ENCODE data around the gene FAM89A.
"Not testable (repeated sequence)": the region's sequence is repeated elsewhere in the genome, so short reads cannot be mapped to it uniquely, and the experiment has no call there.

The FAM89A gene

DNA sequence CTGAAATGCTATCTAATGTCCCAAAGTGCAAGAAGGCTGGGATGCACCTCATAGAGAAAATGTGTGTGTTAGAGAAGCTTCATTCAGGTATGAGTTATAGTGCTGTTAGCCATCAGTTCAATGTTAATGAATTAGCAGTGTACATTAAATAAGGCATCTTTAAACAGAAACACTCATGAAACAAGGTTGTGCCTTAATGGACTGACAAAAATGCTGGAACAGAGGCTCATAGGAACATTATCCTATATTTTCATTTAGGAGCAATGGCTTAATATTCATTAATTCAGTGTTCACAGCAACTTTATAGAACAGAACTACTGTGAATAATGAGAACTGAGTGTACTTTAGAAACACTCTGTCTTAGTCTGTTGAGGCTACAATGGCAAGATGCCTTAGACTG, 15.2 kb upstream of the FAM89A start:
- DNase-seq: no peak

DNA sequence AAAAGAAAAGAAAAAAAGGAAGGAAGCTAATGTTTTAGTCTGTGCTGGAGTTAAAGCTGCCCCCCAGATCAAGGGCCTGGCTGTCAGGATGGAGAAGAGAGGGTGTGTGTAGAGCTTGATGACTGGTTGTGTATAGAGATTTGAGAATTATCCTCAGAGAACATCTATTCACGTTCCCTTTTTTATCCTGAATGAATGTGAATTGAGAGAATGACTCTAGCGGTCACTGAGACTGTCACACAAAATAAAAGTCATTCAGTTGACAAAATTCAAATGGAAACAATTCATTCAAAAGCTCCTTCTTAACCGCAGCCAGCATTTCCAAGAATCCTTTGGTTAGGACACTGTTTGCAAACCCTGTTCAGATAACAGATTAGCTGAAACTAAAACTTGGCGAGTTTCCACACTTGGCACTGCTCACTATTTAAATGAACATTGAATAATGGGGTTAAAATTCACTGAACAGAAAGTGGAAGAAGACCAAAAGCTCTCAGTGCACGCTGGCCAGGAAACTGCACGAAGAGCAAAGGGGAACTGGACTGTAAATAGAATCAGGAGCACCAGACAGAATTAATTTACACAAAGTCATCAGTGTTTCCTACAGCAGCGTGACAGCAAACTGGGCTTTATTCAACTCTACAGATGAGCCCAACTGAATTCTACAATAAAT, 13.6 kb upstream of the FAM89A start:
- DNase-seq: peak in 1 of 5 experiments; percentile 32

GRCh38 chr1:231052777-231053176, 12.7 kb upstream of the FAM89A start:
- no peak for DNase-seq

DNA sequence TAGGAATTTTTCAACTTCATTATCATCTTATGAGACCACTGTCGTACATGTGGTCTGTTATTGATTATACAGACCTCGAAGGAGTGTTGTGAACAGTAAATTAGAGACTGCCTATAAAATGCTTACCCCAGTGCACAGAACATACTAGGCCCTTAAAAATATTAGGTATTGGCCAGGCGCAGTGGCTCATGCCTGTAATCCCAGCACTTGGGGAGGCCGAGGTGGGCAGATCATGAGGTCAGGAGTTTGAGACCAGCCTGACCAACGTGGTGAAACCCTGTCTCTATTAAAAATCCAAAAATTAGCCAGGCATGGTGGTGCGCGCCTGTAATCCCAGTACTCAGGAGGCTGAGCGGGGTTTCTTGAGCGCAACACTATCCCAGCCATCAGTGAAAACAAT, 10.9 kb upstream of the FAM89A start:
- DNase-seq: not testable (repeated sequence)

GRCh38 chr1:231050395-231050794, 10.3 kb upstream of the FAM89A start:
- no peak for DNase-seq

DNA sequence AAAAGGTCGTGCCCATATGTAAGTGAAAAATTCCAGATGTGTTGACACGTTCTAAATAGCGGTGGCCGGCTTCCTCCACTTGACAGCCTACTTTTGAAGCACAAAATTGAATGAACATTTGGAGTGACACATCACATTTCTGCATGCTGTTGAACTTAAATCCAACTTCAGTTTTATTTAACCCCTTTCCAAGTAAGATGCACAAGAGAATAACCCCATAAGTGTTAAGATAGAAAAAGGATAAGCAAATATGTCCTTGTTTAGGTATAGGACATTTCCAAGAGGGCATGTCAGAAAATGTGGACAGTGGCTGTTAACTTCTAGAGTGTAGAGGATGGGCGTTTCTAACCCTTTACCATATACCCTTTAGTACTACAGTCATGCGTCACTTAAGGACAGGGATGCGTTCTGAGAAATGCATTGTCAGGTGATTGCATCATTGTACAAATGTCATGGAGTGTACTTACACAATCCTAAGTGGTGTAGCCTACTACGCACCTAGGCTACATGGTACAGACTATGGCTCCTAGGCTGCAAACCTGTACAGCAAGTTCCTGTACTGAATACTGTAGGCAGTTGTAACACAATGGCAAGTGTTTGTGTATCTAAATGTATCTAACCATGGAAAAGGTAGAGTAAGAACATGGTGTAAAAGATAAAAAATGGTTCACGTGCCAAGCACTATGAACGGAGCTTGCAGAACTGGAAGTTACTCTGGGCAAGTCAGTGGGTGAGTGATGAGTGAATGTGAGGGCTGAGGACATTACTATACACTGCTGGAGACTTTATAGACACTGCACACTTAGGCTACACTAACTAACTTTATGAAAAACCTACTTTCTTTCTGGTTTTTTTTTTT, 9.3 kb upstream of the FAM89A start:
- no peak for DNase-seq

DNA sequence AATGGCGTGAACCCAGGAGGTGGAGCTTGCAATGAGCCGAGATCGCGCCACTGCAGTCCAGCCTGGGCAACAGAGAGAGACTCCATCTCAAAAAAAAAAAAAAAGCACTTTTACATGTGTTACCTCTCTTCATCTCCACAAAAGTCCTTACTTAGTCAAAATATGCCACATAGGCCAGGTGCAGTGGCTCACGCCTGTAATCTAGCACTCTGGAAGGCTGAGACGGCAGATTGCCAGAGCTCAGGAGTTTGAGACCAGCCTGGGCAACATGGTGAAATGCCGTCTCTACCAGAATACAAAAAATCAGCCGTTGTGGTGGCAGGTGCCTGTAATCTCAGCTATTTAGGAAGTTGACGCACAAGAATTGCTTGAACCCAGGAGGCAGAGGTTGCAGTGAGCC, 8.4 kb upstream of the FAM89A start:
- DNase-seq: not testable (repeated sequence)

DNA sequence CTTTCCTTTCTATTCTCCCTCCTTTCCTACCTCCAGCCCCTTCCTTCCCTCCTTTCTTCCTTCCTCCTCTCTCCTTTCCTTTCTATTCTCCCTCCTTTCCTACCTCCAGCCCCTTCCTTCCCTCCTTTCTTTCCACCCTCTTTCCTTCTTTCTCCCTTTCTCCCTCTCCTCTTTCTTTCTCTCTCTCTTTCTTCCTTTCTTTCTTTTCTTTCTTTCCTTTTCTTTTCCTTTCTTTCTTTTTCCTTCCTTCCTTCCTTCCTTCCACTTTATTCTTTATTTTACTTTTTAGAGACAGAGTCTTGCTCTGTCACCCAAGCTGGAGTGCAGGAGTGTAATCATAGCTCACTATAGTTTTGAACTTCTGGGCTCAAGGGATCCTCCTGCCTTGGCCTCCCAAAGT, 7.5 kb upstream of the FAM89A start:
- not testable (repeated sequence) for DNase-seq

DNA sequence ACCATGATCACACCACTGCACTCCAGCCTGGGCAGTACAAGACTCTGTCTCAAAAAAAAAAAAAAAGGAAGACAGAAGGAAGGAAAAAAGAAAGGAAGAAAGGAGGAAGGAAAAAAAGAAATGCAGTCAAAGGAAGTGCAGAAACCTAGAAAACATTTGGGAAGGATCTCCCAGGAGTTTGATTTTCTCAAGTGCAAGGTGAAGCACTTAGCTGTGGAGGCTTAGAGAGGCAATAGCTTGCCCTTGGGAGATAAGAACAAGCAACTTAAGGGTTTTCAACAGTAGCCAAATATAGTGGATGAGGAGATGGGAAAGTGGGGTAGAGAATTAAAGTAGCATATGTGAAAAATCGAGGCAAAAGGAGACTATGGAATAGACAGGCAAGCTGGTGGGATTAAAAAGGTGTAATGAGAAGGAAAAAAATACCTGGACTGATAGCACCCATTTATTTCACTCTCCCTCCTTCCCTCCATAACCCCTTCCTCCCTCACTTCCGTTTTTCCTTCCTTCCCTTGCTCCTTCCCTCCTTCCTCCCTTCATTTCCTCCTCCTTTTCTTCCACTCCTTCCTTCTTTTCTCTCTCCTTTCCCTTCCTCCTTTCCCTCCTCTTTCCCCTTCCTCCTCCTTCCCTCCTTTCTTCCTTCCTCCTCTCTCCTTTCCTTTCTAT, 6.8 kb upstream of the FAM89A start:
- no peak for DNase-seq

- not testable (repeated sequence) for DNase-seq
These were observed 6.1 kb upstream of the FAM89A start for GRCh38 chr1:231045921-231046729.

DNA sequence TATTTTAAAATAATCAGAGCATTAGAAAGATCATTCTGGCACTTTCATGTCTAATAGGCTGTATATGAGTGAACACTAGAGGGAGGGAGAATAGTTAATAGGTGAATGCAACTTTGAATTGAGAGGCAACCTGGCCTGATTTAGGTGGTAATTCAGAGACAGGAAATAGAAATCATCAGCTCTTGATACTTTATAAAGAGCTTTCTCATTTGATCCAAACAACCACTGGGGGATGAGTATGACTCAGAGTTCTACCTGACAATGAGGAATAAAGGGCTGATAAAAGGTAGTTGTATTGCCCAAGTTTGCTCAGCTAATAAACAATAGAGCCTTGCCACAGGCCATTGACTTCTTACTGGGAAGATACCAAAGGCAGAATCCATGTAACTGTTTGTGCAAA, 5.2 kb upstream of the FAM89A start:
- peak in 1 of 5 experiments; percentile 11 for DNase-seq

- no peak for DNase-seq
These were observed 4.5 kb upstream of the FAM89A start for GRCh38 chr1:231044588-231044987.

DNA sequence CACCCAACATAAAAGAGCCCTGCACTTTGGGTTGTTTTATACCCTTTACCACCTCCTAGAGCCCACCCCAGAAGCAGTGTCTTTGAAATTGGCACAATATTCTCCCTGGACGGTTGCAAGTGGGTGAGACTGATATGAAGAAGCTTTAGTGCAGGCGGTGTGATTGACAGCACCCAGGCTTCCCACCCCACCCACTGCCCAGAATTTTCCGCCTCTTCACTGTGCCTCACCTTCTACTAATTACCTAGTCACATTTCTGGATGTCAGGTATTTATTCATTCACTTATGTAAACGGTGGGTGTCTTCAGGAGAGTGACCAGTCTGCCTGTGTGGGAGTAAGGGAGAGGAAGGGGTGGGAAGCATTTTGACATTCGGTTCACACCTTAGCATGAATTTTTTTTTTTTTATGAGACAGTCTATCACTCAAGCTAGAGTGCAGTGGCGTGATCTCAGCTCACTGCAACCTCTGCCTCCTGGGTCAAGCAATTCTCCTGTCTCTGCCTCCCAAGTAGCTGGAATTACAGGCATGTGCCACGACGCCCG, 1.7 kb upstream of the FAM89A start:
- DNase-seq: no peak

- peak in 1 of 5 experiments; percentile 3 for DNase-seq
These were observed 1.0 kb upstream of the FAM89A start for GRCh38 chr1:231040800-231041718.

DNA sequence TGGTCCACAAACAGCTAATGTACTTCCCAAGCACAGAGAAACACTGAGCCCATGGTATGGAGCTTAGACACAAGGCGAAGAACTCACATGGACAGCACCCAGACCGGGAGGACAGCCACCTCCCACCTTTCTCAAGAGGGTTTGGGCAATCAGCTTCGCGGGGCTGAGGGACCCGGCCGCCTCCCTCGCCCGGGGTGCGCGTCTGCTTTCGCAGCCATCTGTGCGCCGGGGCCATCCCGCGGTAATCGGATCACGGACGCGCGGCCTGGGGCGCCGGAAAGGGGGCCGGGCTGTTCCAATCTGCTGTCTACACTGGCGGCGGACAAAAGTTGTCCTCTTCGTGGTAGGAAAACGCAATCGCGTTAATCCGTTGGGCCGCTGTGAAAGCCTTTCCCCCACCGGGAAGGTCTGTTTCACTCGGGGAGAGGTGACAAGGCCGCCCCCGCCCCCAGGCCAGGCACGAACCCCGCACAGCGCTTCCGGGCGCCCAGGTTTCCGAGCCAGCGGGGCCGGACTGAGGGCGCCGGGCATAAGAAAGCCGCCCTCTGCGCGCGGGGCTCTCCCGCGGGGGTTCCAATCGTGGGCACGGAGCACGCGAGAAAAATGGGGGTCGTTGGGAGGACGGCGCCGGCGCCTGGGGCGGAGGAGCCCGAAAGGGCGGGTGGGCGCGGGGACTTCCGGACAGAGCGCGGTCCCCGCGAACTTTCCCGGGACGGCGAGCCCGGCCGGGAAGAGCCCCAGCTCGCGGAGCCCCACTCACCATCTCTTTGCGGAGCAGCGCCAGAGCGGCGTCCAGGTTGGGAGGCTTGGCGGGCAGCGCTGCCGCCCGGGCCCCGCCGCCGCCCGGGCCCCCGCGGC, 664 bp downstream of the FAM89A start:
- peak; percentile 6 to 46 (median 11) for DNase-seq

DNA sequence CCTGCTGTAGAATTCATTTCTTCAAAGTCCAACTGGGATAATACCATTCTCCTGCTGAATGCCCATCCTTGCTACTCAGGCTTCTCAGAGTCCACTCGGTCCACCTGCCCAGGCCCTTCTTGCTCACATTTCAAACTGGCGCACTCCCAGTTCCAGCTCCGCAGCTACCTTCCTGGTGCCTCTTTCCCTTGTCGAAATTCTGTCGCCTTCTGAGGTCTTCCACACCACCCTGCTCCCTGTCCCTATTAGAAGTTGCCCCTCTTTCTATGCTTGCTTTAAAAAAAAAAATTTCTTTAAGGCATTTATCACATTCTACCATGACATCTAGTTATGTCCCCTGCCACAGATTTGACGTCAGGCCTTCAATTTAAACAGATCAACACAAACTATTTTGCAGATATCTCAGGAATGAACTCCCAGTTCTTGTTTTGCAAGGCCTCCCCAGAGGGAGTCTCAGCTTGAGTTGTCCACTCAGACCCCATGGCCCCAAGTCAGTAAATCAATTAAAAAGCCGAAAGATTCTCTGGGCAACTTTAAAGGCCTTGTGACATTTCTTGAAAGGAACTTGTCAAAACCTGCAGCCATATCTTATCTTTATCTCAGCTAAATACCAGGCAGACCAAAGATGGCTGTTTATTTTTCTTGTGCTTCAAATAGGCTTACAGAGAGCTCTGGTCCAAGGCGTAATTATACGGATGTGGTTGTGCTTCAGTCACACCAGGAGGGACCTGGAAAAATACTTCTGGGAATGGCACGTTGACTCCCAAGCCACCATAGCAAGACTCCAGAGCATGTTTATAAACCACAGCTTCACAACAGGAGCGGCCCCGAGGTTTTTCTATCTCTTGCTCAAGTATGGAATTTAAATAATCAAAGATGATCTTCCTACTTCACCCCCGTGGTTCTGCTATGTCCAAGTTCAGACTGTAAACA, 2.2 kb downstream of the FAM89A start:
- no peak for DNase-seq

DNA sequence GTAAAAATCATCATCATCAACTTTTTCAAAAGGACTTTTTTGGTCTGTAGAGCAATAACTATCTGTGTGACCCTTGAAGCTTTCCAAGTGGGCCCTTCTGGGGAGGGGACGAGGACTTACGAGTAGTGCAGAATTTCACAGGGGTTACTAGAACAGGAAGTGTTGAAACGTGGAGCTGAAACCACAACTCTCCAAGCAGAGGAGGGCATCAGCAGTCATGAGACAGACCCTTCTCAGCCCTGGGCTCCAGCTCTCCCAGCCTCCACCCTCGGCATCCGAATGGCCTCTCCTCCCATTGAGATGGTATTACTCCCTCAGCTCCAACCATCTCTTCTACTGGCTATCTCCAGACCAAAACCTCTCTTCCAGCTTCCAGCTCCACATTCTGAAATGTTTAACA, 3.6 kb downstream of the FAM89A start:
- no peak for DNase-seq

DNA sequence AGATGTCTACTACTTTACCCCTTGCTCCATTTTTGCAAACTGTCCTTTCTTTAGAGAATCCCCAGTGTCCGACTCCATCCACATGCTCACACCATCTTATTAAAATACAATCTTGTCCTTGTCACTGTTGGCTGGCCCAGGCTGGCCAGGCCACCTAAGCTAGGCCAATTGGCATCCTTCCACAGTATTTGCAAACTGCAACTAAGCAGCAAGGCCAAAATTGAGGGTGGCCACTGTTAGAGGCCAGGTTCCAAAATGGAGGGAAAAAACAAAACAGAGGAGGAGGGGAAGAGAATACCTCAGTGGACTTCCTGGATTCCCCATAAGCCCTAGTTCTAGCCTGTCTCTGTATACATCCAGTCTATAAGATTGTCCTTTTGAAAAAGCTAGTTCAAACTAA, 4.3 kb downstream of the FAM89A start:
- DNase-seq: no peak

DNA sequence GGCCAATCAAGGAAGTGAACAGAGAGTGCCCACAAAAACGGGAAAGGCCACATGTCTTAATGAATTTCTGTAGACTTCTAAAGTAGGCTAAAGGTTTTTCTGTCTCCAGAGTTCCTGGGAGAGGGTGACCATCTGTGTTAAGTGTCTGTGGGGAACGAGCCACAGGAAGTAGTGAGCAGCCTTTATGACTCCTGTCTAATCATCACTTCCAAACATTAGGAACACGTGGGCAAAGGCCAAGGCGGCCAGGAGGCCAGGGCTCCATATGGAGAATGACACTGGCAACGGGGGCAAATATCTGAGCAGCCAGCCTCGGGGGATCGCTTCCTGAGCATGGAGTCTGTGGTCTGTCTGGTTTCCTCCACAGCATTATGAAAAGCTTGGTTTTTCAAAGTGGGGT, 7.1 kb downstream of the FAM89A start:
- DNase-seq: no peak
